Tibial nerve (tissue), 4 donors: Measurements from ENCODE around the gene SS18.

Source experiments
- CTCF ChIP-seq, 5 experiments: fragments of 200-600 bp in 3 of 5; fragments of 450-650 bp in 2 of 5; sonication (generic) in 3 of 5; IDR thresholded peaks; one replicate each; pipeline ENCODE4 v1.5.1; 2016 to 2019; ENCODE audit warnings: antibody characterized with exemption in 5 of 5, mild to moderate bottlenecking in 3 of 5, moderate library complexity in 2 of 5
- EP300 ChIP-seq, 2 donors: sonication (generic); formaldehyde crosslinking; IDR thresholded peaks; one replicate each; pipeline ENCODE4 v1.6.1; 2017; ENCODE audit warnings: antibody characterized with exemption in 2 of 2, mild to moderate bottlenecking in 1 of 2
- POLR2A ChIP-seq, 2 donors: fragments of 450-650 bp; IDR thresholded peaks; one replicate each; pipeline ENCODE4 v1.6.1; 2017; ENCODE audit warnings: antibody characterized with exemption in 2 of 2, mild to moderate bottlenecking in 2 of 2, moderate library complexity in 2 of 2

- TF ChIP-seq CTCF (IDR thresholded peaks at IDR 0.05) (no peak), EP300 (IDR thresholded peaks at IDR 0.05) (no peak), POLR2A (IDR thresholded peaks at IDR 0.05) (no peak)
Observed at GRCh38 chr18:26052505-26052904, 37.9 kb downstream of the SS18 start.
